ENCODE results near the gene CFI. TPM values are rescaled to one million over a fixed set of nuclear protein-coding genes. Genes with fewer than 3 reads are reported as not detected.

CFI gene
- total RNA-seq, 1 experiment from 2014 or later, result not detected

GRCh38 chr4:109722357-109722756 is 79.4 kb downstream of the CFI start:
- Histone ChIP-seq H3K4me3 (ENCODE audit: low read depth, low read length) (no peak overlapping the region), H3K36me3 (ENCODE audit: control insufficient read depth, insufficient read depth, low read length) (peaks cover 1% of the 10 kb centered on the region; the same call in 1 of the 2 replicates), H3K27me3 (replicated peaks; ENCODE audit: control insufficient read depth, insufficient read depth, low read length) (no peaks in the 10 kb centered on the region), H3K4me1 (no peaks in the 10 kb centered on the region), H3K9me3 (no peaks in the 10 kb centered on the region)
- BruUV-seq (replicated peaks), result no TSS peak
- Mint-ChIP-seq H3K36me3 (ENCODE audit: insufficient read depth, unreplicated experiment) (no peaks in the 10 kb centered on the region), H3K27ac (ENCODE audit: unreplicated experiment) (no peak overlapping the region), H3K27me3 (ENCODE audit: insufficient read depth, unreplicated experiment) (no peaks in the 10 kb centered on the region), H3K4me1 (ENCODE audit: low read depth, unreplicated experiment) (no peaks in the 10 kb centered on the region), H3K4me3 (ENCODE audit: unreplicated experiment) (no peak overlapping the region), H3K9me3 (ENCODE audit: unreplicated experiment) (no peaks in the 10 kb centered on the region)
- intact Hi-C loops (cut with micrococcal nuclease; ENCODE audit: unreplicated experiment), result no loop called here
- ChIA-PET CTCF (no interaction called here), POLR2A (no interaction called here)
- DNase-seq, result no peak
- TF ChIP-seq, protein P1, sequence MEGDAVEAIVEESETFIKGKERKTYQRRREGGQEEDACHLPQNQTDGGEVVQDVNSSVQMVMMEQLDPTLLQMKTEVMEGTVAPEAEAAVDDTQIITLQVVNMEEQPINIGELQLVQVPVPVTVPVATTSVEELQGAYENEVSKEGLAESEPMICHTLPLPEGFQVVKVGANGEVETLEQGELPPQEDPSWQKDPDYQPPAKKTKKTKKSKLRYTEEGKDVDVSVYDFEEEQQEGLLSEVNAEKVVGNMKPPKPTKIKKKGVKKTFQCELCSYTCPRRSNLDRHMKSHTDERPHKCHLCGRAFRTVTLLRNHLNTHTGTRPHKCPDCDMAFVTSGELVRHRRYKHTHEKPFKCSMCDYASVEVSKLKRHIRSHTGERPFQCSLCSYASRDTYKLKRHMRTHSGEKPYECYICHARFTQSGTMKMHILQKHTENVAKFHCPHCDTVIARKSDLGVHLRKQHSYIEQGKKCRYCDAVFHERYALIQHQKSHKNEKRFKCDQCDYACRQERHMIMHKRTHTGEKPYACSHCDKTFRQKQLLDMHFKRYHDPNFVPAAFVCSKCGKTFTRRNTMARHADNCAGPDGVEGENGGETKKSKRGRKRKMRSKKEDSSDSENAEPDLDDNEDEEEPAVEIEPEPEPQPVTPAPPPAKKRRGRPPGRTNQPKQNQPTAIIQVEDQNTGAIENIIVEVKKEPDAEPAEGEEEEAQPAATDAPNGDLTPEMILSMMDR (IDR thresholded peaks at IDR 0.05; ENCODE audit: insufficient read depth in 1 of 2, low read depth in 1 of 2, low read length in 1 of 2, severe bottlenecking in 1 of 2, unreplicated experiment in 1 of 2), result no peak

DNA sequence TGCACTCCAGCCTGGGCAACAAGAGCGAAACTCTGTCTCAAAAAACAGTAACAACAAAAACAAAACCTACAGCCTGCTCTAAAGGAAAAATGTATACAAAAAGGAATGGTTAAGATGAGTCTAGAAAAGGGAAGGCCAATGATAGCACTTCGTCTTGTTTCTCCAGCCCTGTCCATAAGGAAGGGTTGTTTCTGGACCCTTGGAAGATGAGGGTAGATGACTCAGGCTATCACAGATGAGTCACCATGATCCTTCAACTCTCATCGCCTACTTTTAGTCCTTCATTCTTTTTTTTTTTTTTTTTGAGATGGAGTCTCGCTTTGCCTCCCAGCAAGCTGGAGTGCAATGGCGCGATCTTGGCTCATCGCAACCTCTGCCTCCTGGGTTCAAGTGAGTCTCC is 80.8 kb downstream of the CFI start:
- Mint-ChIP-seq H3K4me1 (ENCODE audit: low read depth, unreplicated experiment) (no peaks in the 10 kb centered on the region), H3K4me3 (ENCODE audit: unreplicated experiment) (no peak overlapping the region), H3K36me3 (ENCODE audit: insufficient read depth, unreplicated experiment) (no peaks in the 10 kb centered on the region), H3K27me3 (ENCODE audit: insufficient read depth, unreplicated experiment) (no peaks in the 10 kb centered on the region), H3K9me3 (ENCODE audit: unreplicated experiment) (no peaks in the 10 kb centered on the region), H3K27ac (ENCODE audit: unreplicated experiment) (no peak overlapping the region)
- no peak for DNase-seq
- no TSS peak for BruUV-seq (replicated peaks)
- H3K4me3 ChIP-seq (ENCODE audit: low read depth, low read length), result no peak overlapping the region
- intact Hi-C loops (cut with micrococcal nuclease; ENCODE audit: unreplicated experiment), result no loop called here
- peaks cover 1% of the 10 kb centered on the region; the same call in 1 of the 2 replicates for H3K36me3 ChIP-seq (ENCODE audit: control insufficient read depth, insufficient read depth, low read length)
- TF ChIP-seq, protein P1 (IDR thresholded peaks at IDR 0.05; ENCODE audit: insufficient read depth in 1 of 2, low read depth in 1 of 2, low read length in 1 of 2, severe bottlenecking in 1 of 2, unreplicated experiment in 1 of 2), result no peak
- no peaks in the 10 kb centered on the region for H3K9me3 ChIP-seq
- no peaks in the 10 kb centered on the region for H3K4me1 ChIP-seq
- ChIA-PET CTCF (no interaction called here), POLR2A (no interaction called here)
- no peaks in the 10 kb centered on the region for H3K27me3 ChIP-seq (replicated peaks; ENCODE audit: control insufficient read depth, insufficient read depth, low read length)

DNA sequence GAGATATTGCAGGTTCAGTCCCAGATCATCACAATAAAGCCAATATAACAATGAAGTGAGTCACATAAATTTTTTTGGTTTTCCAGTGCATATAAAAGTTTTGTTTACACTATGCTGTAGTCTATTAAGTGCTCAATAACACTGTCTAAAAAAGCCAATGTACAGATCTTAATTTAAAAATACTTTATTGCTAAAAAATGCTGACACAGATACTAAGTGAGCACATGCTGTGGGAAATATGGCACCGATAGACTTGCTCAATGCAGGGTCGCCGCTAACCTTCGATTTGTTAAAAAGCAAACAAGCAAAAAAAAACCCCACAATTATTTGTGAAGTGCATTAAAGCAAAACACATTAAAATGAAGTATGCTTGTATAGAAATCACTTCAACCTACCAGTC is 82.2 kb downstream of the CFI start:
- no peaks in the 10 kb centered on the region for H3K9me3 Mint-ChIP-seq (ENCODE audit: unreplicated experiment)
- POLR2A ChIA-PET, result no interaction called here
- no TSS peak for BruUV-seq (replicated peaks)
- DNase-seq, result no peak
- H3K4me1 ChIP-seq, result no peaks in the 10 kb centered on the region
- intact Hi-C loops (cut with micrococcal nuclease; ENCODE audit: unreplicated experiment), result no loop called here
- H3K36me3 ChIP-seq (ENCODE audit: control insufficient read depth, insufficient read depth, low read length), result peaks cover 1% of the 10 kb centered on the region; the same call in 1 of the 2 replicates
- no peaks in the 10 kb centered on the region for H3K9me3 ChIP-seq
- TF ChIP-seq, protein P1 (IDR thresholded peaks at IDR 0.05; ENCODE audit: insufficient read depth in 1 of 2, low read depth in 1 of 2, low read length in 1 of 2, severe bottlenecking in 1 of 2, unreplicated experiment in 1 of 2), result no peak
- CTCF ChIA-PET, result no interaction called here
- no peaks in the 10 kb centered on the region for H3K27me3 Mint-ChIP-seq (ENCODE audit: insufficient read depth, unreplicated experiment)
- no peak overlapping the region for H3K27ac Mint-ChIP-seq (ENCODE audit: unreplicated experiment)
- no peaks in the 10 kb centered on the region for H3K4me1 Mint-ChIP-seq (ENCODE audit: low read depth, unreplicated experiment)
- H3K36me3 Mint-ChIP-seq (ENCODE audit: insufficient read depth, unreplicated experiment), result no peaks in the 10 kb centered on the region
- H3K4me3 Mint-ChIP-seq (ENCODE audit: unreplicated experiment), result no peak overlapping the region
- H3K4me3 ChIP-seq (ENCODE audit: low read depth, low read length), result no peak overlapping the region
- no peaks in the 10 kb centered on the region for H3K27me3 ChIP-seq (replicated peaks; ENCODE audit: control insufficient read depth, insufficient read depth, low read length)
